HepG2 (cell line): ENCODE data around the gene NCOA3. TPM values are rescaled to one million over a fixed set of nuclear protein-coding genes. Genes with fewer than 3 reads are reported as not detected.
A peak's percentile ranks its signal among the peaks of the same experiment; 100 is the strongest.

Source experiments
- ATAC-seq: fragments of 200-7000 bp; cut with Tn5 transposase; 3 replicates; pipeline ENCODE4 v1.9.1; 2020; ENCODE audit warnings: mild to moderate bottlenecking, moderate library complexity
- BruUV-seq: library from RNA; stranded (reverse); fragments of 400-500 nt; replicated peaks from 2 replicates; lab custom pipeline; 2021; lab: Mats Ljungman, UMichigan
- CTCF ChIA-PET: fragments of 300-600 bp; formaldehyde crosslinking; extraction: SDS; loops from one replicate; lab custom pipeline; 2021; ENCODE audit warnings: low total read pairs, inconsistent platforms, low intra/inter-chr PET ratio; lab: Yijun Ruan, JAX
- POLR2A ChIA-PET: fragments of 350-600 bp; sonication (Branson Sonifier 250); formaldehyde crosslinking; loops from one replicate; lab custom pipeline; 2020; ENCODE audit warnings: antibody characterized with exemption, inconsistent platforms; lab: Yijun Ruan, JAX
- DNase-seq: peaks from one replicate; pipeline ENCODE4 v3.0.0-alpha.2; 2015; ENCODE audit warnings: low spot score
- FAIRE-seq: peaks from 3 replicates; lab custom pipeline; 2011; peaks lifted over from hg19 to GRCh38; lab: Jason Lieb, UNC
- H2AFZ ChIP-seq: one replicate; pipeline ENCODE4 v1.6.1; 2011; ENCODE audit warnings: low read length, inconsistent platforms
- H3K27ac ChIP-seq: fragments of 300-600 bp; 3 replicates; pipeline ENCODE4 v1.8.0; 2011; ENCODE audit warnings: mixed run types, mild to moderate bottlenecking, mixed read lengths, low read length, inconsistent platforms; ENCODE audit not compliant: insufficient read depth; ENCODE audit errors: extremely low read length
- H3K27me3 ChIP-seq, 2 experiments: fragments of 200-600 bp in 1 of 2; 2 replicates in 1 of 2; 3 replicates in 1 of 2; pipeline versions ENCODE4 v1.6.0 to v1.8.0; 2011; ENCODE audit warnings: low read length in 2 of 2, mild to moderate bottlenecking in 2 of 2, moderate library complexity in 2 of 2, inconsistent platforms in 1 of 2; ENCODE audit not compliant: insufficient read depth in 2 of 2, control insufficient read depth in 1 of 2
- H3K36me3 ChIP-seq, 2 experiments: fragments of 200-600 bp in 1 of 2; replicated peaks in 1 of 2; 2 replicates in 1 of 2; 3 replicates in 1 of 2; pipeline versions ENCODE4 v1.5.1 to v1.8.0; 2011; ENCODE audit warnings: low read length in 2 of 2, inconsistent platforms in 1 of 2; ENCODE audit not compliant: insufficient read depth in 2 of 2, control insufficient read depth in 1 of 2
- H3K4me1 ChIP-seq: 2 replicates; pipeline ENCODE4 v1.5.1; 2012; ENCODE audit warnings: low read length, inconsistent platforms; ENCODE audit not compliant: insufficient read depth
- H3K4me2 ChIP-seq: 2 replicates; pipeline ENCODE4 v1.6.0; 2011; ENCODE audit warnings: low read depth, low read length, inconsistent platforms
- H3K4me3 ChIP-seq, 3 experiments: fragments of 200-600 bp in 1 of 3; sonication (generic), shearing (Covaris generic) in 1 of 3; replicated peaks in 1 of 3; 2 replicates each; pipeline ENCODE4 v1.5.1; 2011 to 2016; ENCODE audit warnings: low read length in 3 of 3, inconsistent platforms in 2 of 3, low read depth in 2 of 3, mild to moderate bottlenecking in 2 of 3, control low read depth in 1 of 3, mixed read lengths in 1 of 3; ENCODE audit not compliant: insufficient read depth in 1 of 3
- H3K79me2 ChIP-seq: one replicate; pipeline ENCODE4 v1.6.1; 2011; ENCODE audit warnings: low read length, inconsistent platforms; ENCODE audit not compliant: insufficient read depth
- H3K9ac ChIP-seq: 2 replicates; pipeline ENCODE4 v1.6.0; 2011; ENCODE audit warnings: mild to moderate bottlenecking, low read depth, low read length, inconsistent platforms; ENCODE audit not compliant: insufficient read depth
- H3K9me3 ChIP-seq: 2 replicates; pipeline ENCODE4 v1.5.1; 2012; ENCODE audit warnings: mild to moderate bottlenecking, low read length
- H4K20me1 ChIP-seq: 2 replicates; pipeline ENCODE4 v1.6.0; 2011; ENCODE audit warnings: inconsistent platforms, mild to moderate bottlenecking, low read length, moderate library complexity; ENCODE audit not compliant: insufficient read depth
- GTF2F1 ChIP-seq: fragments of 150-350 bp; IDR thresholded peaks from 2 replicates; pipeline ENCODE4 v1.6.1; 2014; ENCODE audit warnings: low read length
- JUN ChIP-seq: sonication (generic); formaldehyde crosslinking; IDR thresholded peaks from 2 replicates; pipeline ENCODE4 v1.4.0; 2020; ENCODE audit warnings: mild to moderate bottlenecking, missing genetic modification reagents
- ZNF274 ChIP-seq: sonication (generic); formaldehyde crosslinking; IDR thresholded peaks from 2 replicates; pipeline ENCODE4 v1.5.1; 2020; ENCODE audit warnings: mild to moderate bottlenecking, missing genetic modification reagents
- ZNF552 ChIP-seq: sonication (generic); formaldehyde crosslinking; IDR thresholded peaks from 2 replicates; pipeline ENCODE4 v1.9.0; 2022; ENCODE audit warnings: missing genetic modification reagents, mild to moderate bottlenecking, borderline replicate concordance
- ZNF746 ChIP-seq: sonication (generic); formaldehyde crosslinking; IDR thresholded peaks from 2 replicates; pipeline ENCODE4 v1.8.0; 2022; ENCODE audit warnings: mild to moderate bottlenecking, missing genetic modification reagents
- ZSCAN21 ChIP-seq: sonication (generic); formaldehyde crosslinking; IDR thresholded peaks from 2 replicates; pipeline ENCODE4 v1.8.0; 2022; ENCODE audit warnings: mild to moderate bottlenecking, missing genetic modification reagents, moderate library complexity, borderline replicate concordance
- WGBS: methylation state at CpG from one replicate; pipeline ENCODE4 v1.1.6; 2017; ENCODE audit warnings: low lambda C conversion rate; 5-methylcytosine and 5-hydroxymethylcytosine counted together
- in situ Hi-C: cut with HindIII; loops from 2 replicates; pipeline ENCODE4 v1.10.0; 2017; ENCODE audit warnings: low pct_unique_long_range_greater_than_20kb; ENCODE audit not compliant: extremely low pct_ligation_motif_present
- intact Hi-C: fragments of 100-400 bp; cut with micrococcal nuclease; formaldehyde crosslinking; loops from one replicate; pipeline ENCODE4 v1.10.0; 2022; ENCODE audit not compliant: unreplicated experiment
- polyA plus RNA-seq, 8 experiments: library from polyadenylated mRNA; depleted of rRNA in 3 of 8; stranded (reverse) in 7 of 8; unstranded in 1 of 8; fragments of >200 nt; fragmentation: Illumina TruSeq in 4 of 8; extraction: Trizol in 4 of 8; gene quantifications; 2 replicates each; pipeline versions ENCODE4 v1.2.1 to v1.2.3, GENCODE V29; 2011 to 2016; ENCODE audit warnings: low read depth in 4 of 8, missing spikeins in 1 of 8, mixed read lengths in 1 of 8; ENCODE audit not compliant: insufficient read depth in 1 of 8
- total RNA-seq, 5 experiments: library from RNA; depleted of rRNA; stranded (reverse); fragments of >200 nt; fragmentation: Illumina TruSeq; extraction: Trizol; gene quantifications; 2 replicates each; pipeline ENCODE4 v1.2.3, GENCODE V29; 2016; ENCODE audit warnings: low read depth in 1 of 5
- TF ChIP-seq, protein P1 (sequence below): sonication (generic); formaldehyde crosslinking; IDR thresholded peaks from 2 replicates; pipeline ENCODE4 v1.8.1; 2023; ENCODE audit warnings: mild to moderate bottlenecking, missing genetic modification reagents, borderline replicate concordance
- TF ChIP-seq, protein P2 (sequence below): sonication (generic); formaldehyde crosslinking; IDR thresholded peaks from 2 replicates; pipeline ENCODE4 v1.4.0; 2020; ENCODE audit warnings: missing genetic modification reagents
- TF ChIP-seq, protein P3 (sequence below): sonication (generic); formaldehyde crosslinking; IDR thresholded peaks from 2 replicates; pipeline ENCODE4 v1.5.1; 2020; ENCODE audit warnings: mild to moderate bottlenecking, missing genetic modification reagents
- TF ChIP-seq, protein P4 (sequence below), 2 experiments: sonication (generic) in 1 of 2; formaldehyde crosslinking in 1 of 2; IDR thresholded peaks; 2 replicates each; pipeline versions ENCODE4 v1.6.1 to v1.9.0; 2014 to 2022; ENCODE audit warnings: antibody characterized with exemption in 1 of 2, borderline replicate concordance in 1 of 2, inconsistent platforms in 1 of 2, low read depth in 1 of 2, missing genetic modification reagents in 1 of 2

NCOA3 gene
- total and polyA plus RNA-seq, 2 of the 13 experiments (the other 11 are each of a cell fraction or from before 2014, with no cell fraction given): 35.0 to 56.8 TPM

DNA sequence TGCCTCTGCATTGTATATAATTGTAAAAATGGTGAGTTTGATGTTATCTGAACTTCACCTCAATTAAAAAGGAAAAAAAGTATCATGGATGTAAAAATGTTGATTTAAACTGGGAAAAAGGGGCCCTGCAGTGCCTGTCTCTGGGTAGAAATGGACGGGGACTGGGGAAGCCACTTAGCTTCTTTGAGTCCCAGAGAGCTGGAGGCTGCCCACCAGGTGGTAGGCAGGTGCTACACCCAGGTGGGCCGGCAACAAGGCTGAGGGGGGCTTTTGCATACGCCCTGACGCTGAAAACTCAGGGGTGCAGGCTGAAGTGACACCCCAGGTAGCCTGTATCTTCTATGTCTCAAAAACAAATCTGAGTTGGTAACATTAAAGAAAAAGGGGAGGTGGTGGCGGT is 165.4 kb downstream of the NCOA3 start:
- no peak for DNase-seq
- TF ChIP-seq JUN (no peak), GTF2F1 (no peak), ZNF552 (CRISPR knock-in tag) (no peak), ZSCAN21 (no peak), ZNF274 (CRISPR knock-in tag) (no peak), ZNF746 (CRISPR knock-in tag) (no peak)
- TF ChIP-seq, protein P1, sequence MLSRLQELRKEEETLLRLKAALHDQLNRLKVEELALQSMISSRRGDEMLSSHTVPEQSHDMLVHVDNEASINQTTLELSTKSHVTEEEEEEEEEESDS (CRISPR knock-in tag): no peak
- TF ChIP-seq, protein P2, sequence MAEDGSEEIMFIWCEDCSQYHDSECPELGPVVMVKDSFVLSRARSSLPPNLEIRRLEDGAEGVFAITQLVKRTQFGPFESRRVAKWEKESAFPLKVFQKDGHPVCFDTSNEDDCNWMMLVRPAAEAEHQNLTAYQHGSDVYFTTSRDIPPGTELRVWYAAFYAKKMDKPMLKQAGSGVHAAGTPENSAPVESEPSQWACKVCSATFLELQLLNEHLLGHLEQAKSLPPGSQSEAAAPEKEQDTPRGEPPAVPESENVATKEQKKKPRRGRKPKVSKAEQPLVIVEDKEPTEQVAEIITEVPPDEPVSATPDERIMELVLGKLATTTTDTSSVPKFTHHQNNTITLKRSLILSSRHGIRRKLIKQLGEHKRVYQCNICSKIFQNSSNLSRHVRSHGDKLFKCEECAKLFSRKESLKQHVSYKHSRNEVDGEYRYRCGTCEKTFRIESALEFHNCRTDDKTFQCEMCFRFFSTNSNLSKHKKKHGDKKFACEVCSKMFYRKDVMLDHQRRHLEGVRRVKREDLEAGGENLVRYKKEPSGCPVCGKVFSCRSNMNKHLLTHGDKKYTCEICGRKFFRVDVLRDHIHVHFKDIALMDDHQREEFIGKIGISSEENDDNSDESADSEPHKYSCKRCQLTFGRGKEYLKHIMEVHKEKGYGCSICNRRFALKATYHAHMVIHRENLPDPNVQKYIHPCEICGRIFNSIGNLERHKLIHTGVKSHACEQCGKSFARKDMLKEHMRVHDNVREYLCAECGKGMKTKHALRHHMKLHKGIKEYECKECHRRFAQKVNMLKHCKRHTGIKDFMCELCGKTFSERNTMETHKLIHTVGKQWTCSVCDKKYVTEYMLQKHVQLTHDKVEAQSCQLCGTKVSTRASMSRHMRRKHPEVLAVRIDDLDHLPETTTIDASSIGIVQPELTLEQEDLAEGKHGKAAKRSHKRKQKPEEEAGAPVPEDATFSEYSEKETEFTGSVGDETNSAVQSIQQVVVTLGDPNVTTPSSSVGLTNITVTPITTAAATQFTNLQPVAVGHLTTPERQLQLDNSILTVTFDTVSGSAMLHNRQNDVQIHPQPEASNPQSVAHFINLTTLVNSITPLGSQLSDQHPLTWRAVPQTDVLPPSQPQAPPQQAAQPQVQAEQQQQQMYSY: no peak
- TF ChIP-seq, protein P3, sequence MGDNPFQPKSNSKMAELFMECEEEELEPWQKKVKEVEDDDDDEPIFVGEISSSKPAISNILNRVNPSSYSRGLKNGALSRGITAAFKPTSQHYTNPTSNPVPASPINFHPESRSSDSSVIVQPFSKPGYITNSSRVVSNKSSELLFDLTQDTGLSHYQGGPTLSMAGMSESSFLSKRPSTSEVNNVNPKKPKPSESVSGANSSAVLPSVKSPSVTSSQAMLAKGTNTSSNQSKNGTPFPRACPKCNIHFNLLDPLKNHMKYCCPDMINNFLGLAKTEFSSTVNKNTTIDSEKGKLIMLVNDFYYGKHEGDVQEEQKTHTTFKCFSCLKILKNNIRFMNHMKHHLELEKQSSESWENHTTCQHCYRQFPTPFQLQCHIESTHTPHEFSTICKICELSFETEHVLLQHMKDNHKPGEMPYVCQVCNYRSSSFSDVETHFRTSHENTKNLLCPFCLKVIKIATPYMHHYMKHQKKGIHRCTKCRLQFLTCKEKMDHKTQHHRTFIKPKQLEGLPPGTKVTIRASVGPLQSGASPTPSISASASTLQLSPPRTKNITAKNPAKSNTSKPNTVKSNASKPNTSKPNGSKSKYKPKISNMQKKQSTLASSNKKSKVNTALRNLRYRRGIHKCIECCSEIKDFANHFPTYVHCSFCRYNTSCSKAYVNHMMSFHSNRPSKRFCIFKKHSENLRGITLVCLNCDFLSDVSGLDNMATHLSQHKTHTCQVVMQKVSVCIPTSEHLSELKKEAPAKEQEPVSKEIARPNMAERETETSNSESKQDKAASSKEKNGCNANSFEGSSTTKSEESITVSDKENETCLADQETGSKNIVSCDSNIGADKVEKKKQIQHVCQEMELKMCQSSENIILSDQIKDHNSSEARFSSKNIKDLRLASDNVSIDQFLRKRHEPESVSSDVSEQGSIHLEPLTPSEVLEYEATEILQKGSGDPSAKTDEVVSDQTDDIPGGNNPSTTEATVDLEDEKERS (CRISPR knock-in tag): no peak
- TF ChIP-seq, protein P4, sequence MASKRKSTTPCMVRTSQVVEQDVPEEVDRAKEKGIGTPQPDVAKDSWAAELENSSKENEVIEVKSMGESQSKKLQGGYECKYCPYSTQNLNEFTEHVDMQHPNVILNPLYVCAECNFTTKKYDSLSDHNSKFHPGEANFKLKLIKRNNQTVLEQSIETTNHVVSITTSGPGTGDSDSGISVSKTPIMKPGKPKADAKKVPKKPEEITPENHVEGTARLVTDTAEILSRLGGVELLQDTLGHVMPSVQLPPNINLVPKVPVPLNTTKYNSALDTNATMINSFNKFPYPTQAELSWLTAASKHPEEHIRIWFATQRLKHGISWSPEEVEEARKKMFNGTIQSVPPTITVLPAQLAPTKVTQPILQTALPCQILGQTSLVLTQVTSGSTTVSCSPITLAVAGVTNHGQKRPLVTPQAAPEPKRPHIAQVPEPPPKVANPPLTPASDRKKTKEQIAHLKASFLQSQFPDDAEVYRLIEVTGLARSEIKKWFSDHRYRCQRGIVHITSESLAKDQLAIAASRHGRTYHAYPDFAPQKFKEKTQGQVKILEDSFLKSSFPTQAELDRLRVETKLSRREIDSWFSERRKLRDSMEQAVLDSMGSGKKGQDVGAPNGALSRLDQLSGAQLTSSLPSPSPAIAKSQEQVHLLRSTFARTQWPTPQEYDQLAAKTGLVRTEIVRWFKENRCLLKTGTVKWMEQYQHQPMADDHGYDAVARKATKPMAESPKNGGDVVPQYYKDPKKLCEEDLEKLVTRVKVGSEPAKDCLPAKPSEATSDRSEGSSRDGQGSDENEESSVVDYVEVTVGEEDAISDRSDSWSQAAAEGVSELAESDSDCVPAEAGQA (IDR thresholded peaks at IDR 0.05; ENCODE audit: low read depth): no peak
- TF ChIP-seq, protein P4 (CRISPR knock-in tag; IDR thresholded peaks at IDR 0.05; ENCODE audit: borderline replicate concordance): no peak

More for the DNA sequence above, 165.4 kb downstream of the NCOA3 start:
- ChIA-PET POLR2A (no interaction called here), CTCF (interaction anchor here (0.9 kb wide), 1 partner anchor 953 kb away, joined by 3 read pairs; no protein-coding TSS in a partner anchor)
- no peaks in the 10 kb centered on the region for H3K27me3 ChIP-seq
- no peak overlapping the region for H2AFZ ChIP-seq
- WGBS: 95% methylated on average over 5 of the region's 5 CpGs
- H3K36me3 ChIP-seq: 0 out of 5 replicates have a peak, but pooled peaks cover 2 to 6% of the 10 kb centered on the region in 2 experiments
- no peak overlapping the region for H3K4me2 ChIP-seq
- H3K27ac ChIP-seq: no peak overlapping the region
- TSS peak; percentile 25 for BruUV-seq
- no peak overlapping the region for H3K9ac ChIP-seq
- intact Hi-C loops (no loop called here), in situ Hi-C loops (no loop called here)
- H3K79me2 ChIP-seq: no peaks in the 10 kb centered on the region
- H3K4me3 ChIP-seq: no peak overlapping the region
- no peak for FAIRE-seq
- no peaks in the 10 kb centered on the region for H4K20me1 ChIP-seq
- no peak for ATAC-seq
- no peaks in the 10 kb centered on the region for H3K9me3 ChIP-seq
- peaks cover 18% of the 10 kb centered on the region for H3K4me1 ChIP-seq
